NK-92 treated with Interleukin-12 subunit alpha and Interleukin-12 subunit beta, amount 100 ng/mL, for 24 hours (cell line): ENCODE data around the gene MCL1.
"Not testable (repeated sequence)": the region's sequence is repeated elsewhere in the genome, so short reads cannot be mapped to it uniquely, and the experiment has no call there.

ENCODE experiments used
- DNase-seq: peaks from one replicate; lab custom pipeline; 2025; lab: John Stamatoyannopoulos, UW

Gene MCL1

DNA sequence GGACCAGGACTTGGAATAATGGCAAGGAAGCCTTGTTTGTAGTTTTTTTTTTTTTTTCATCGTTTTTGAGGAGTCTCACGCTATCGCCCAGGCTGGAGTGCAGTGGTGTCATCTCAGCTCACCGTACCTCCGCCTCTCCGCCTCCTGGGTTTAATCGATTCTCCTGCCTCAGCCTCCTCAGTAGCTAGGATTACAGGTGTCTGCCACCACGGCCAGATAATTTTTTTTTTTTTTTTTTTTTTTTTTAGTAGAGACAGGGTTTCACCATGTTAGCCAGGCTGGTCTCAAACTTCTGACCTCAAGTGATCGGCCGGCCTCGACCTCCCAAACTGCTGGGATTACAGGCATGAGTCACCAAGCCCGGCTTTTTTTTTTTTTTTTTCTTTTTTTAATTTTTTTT, 23.0 kb upstream of the MCL1 start:
- not testable (repeated sequence) for DNase-seq

GRCh38 chr1:150601540-150601939, 22.1 kb upstream of the MCL1 start:
- no peak for DNase-seq

- DNase-seq, result not testable (repeated sequence)
These were observed 18.9 kb upstream of the MCL1 start for GRCh38 chr1:150598346-150598745.

DNA sequence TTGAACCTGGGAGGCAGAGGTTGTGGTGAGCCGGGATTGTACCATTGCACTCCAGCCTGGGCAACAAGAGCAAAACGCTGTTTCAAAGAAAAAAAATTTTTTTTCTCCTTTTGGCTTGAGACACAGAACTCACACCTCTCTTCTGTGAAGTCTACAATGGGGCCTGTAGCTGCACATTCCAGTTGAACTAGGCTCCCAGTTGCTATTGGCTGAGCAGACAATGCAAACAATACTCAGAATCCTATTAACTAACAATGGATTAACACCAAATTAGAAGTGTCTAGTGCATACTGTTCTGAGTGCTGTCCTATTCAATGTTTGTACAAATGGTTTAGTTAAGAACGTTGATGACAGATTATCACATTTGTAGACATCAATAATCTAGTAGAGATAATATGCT, 17.6 kb upstream of the MCL1 start:
- no peak for DNase-seq

GRCh38 chr1:150596095-150596892, 16.9 kb upstream of the MCL1 start:
- no peak for DNase-seq

GRCh38 chr1:150582371-150582770, 3.0 kb upstream of the MCL1 start:
- DNase-seq, result no peak

DNA sequence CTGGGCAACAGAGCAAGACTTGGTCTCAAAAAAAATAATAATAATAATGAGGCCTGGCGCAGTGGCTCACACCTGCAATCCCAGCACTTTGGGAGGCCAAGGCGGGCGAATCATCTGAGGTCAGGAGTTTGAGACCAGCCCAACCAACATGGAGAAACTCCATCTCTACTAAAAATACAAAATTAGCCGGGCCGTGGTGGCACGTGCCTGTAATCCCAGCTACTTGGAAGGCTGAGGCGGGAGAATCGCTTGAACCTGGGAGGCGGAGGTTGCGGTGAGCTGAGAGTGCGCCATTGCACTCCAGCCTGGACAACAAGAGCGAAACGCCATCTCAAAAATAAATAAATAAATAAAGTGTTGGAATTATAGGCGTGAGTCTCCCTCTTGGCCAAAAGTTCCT, 2.6 kb upstream of the MCL1 start:
- DNase-seq, result not testable (repeated sequence)

DNA sequence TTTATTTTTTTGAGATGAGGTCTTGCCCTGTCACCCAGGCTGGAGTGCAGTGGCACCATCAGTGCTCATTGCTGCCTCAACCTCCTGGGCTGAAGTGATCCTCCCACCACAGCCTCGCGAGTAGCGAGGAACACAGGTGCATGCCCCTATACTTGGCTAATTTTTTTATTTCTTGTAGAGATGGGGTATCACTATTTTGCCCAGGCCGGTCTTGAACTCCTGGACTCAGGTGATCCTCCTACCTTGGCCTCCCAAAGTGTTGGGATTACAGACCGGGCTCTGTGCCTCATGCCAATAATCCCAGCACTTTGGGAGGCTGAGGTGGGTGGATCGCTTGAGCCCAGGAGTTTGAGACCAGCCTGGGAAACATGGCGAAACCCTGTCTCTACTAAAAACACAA, 2.0 kb upstream of the MCL1 start:
- not testable (repeated sequence) for DNase-seq

GRCh38 chr1:150580966-150581365, 1.6 kb upstream of the MCL1 start:
- not testable (repeated sequence) for DNase-seq

- DNase-seq, result no peak
These were observed 684 bp upstream of the MCL1 start for GRCh38 chr1:150579945-150580642.

- peak; percentile 61 for DNase-seq
These were observed 919 bp downstream of the MCL1 start for GRCh38 chr1:150578272-150579109.

DNA sequence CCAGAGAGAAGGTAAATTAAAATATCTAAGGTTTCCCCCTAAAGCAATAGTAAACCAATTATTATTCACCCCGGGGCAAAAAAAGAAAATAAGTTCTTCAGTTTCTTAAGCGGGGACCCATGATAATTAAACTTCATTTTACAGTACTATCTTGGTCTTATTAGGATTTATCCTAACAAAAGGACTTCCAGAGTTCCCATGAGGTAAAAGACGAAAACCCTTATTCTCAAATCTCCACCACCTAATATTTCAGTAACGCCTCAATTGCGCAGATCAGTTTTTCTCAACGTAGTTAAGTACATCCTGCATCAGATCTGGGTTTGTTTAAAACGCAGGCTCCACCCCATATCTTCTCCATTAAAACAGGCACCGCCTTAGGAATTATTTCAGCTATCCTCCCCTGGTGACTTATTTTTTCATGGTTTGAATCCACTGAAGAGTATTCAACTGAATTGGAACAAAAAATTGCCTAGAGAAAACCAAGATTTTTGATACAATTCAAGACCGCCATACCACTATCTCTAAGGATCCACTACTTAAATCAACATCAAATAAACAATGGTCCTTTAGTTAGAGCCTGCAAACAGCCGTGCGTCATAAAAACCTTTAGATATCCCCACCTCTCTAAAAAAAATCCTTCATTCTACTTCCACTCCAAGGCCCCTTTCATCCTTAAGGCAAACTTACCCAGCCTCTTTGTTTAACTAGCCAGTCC, 1.7 kb downstream of the MCL1 start:
- no peak for DNase-seq

DNA sequence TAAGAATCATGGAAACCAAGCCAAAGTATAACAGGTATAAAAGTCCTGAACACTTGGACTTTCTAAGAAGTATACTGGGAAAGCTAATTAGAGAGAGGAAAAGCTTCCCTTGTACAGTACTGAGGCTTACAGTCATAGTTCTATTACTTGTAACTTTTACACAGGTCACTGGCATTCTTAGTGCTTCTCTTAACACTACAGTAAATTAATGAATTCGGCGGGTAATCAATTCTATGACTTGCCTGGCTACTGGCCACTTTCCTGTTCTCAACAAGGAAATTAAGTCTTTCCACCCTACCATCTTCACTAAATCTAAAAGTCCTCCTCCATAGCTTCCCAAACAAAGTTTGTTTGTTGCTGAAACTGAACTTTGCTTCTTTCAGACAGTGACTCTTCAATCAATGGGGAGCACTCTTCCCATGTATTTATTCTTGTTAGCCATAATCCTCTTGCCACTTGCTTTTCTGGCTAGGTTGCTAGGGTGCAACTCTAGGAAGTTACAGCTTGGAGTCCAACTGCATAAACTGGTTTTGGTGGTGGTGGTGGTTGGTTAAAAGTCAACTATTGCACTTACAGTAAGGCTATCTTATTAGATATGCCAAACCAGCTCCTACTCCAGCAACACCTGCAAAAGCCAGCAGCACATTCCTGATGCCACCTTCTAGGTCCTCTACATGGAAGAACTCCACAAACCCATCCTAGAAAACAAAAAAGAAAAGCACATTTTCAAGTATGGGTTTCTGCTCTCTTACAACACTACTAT, 2.4 kb downstream of the MCL1 start:
- DNase-seq, result no peak

DNA sequence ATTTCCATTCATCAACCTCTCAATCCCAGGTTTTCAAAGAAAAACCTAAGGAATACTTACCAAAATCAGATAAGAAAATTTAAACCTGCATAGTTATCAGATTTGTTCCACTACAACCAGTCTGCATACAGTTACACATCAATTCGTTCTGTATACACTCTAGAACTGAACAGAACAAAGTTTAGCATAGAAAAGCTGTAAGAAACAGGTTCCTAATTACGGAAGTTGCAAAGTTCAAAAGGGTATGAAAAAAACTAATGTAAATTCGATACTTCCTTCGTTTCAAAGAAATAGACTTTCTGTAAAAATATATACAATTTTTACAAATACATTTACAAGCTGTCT, 3.1 kb downstream of the MCL1 start:
- DNase-seq, result no peak

DNA sequence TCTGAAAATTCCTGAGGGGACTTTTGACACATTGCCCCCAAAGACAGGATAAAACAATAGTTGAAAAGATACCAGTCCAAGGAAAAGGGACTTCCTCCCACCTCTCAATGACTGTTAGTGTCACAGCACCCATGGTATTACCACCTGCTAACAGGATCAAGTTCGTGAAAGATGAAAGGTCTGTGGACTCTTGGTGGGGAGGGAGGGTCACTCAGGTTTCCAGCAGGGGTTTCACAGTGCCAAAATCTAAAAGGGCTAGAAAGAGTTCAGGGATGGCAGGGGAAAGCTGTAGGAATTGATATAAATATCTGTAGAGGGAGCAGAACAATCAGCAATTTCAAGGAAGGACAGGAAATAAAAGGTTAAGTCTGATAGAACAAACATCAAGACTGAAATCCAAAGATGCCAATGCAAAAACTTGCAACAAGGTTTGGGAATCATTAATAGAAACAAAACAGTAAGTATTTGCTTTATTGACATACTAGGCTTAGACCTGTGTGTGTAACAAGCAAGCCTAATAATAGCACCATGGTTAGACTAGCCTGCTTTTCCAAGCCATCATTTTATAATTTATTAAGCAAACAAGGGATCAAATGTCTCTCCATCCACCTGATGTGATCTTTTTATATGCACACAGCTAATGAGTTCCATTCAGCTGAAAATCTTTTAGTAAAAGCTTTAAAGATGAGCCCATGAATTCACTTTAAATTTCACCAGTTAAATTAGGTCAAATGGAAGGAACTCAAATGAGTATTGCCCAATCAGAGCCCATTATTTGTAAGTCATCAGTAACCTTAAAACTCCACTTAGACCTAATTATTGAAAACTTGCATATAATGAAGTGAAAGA, 3.7 kb downstream of the MCL1 start:
- no peak for DNase-seq

DNA sequence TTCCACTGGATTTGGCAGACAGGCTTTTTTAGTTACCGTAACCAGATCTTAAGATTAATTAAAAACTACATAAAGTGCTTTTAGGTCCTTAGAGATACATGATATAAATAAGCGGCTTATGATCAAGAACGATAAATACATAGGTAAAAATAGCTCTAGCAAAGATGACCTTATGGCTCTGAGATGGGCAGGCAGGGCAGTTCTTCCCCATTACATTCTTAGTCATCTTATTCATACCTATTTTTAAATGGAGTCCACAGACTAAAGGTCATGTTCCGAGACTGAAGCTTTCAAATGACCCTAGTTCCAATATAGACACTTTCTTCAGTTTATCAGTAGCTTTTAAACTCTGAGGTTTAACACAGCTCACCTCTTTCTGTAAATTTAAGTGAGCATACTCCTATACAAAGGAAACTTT, 4.3 kb downstream of the MCL1 start:
- DNase-seq, result no peak

GRCh38 chr1:150574260-150575071, 4.9 kb downstream of the MCL1 start:
- DNase-seq, result no peak

DNA sequence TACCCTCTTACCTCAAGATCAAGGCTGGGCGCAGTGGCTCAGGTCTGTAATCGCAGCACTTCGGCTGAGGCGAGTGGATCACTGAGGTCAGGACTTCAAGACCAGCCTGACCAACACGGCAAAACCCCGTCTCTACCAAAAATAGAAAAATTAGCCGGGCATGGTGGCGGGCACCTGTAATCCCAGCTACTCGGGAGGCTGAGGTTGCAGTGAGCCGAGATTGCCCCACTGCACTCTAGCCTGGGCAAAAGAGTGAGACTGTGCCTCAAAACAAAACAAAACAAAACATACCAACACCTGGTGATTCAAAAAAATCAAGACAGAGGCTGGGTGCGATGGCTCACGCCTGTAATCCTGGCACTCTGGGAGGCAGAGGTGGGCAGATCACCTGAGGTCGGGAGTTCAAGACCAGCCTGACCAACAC, 5.8 kb downstream of the MCL1 start:
- DNase-seq, result not testable (repeated sequence)

GRCh38 chr1:150572918-150573647, 6.3 kb downstream of the MCL1 start:
- no peak for DNase-seq
